GM21447 (cell line): ENCODE results near the gene C12orf57.

Experiments used
- ATAC-seq: cut with Tn5 transposase; IDR thresholded peaks from one replicate; pipeline ENCODE4 v1.9.1; 2021; ENCODE audit not compliant: unreplicated experiment

The C12orf57 gene

GRCh38 chr12:6987956-6988553 lies 44.2 kb downstream of the C12orf57 start:
- no peak for ATAC-seq
